Neuronal stem cell (in vitro differentiated cells): ENCODE measurements around the gene CAMTA1.

Experiments
- DNase-seq: peaks from one replicate; pipeline ENCODE4 v3.0.0-alpha.2; 2013; ENCODE audit warnings: low spot score
- H2AFZ ChIP-seq: one replicate; pipeline ENCODE4 v1.6.1; 2013; ENCODE audit warnings: mild to moderate bottlenecking, low read length, inconsistent platforms
- H2AK5ac ChIP-seq: 2 replicates; pipeline ENCODE4 v1.6.1; 2013; ENCODE audit warnings: low read depth, mild to moderate bottlenecking, inconsistent platforms, low read length, moderate library complexity, mixed read lengths
- H2BK120ac ChIP-seq: 2 replicates; pipeline ENCODE4 v1.6.1; 2013; ENCODE audit warnings: low read depth, mild to moderate bottlenecking, inconsistent platforms, low read length, moderate library complexity, mixed read lengths
- H2BK12ac ChIP-seq: one replicate; pipeline ENCODE4 v1.6.1; 2013; ENCODE audit warnings: low read length, inconsistent platforms
- H2BK15ac ChIP-seq: 2 replicates; pipeline ENCODE4 v1.6.1; 2013; ENCODE audit warnings: mild to moderate bottlenecking, low read length, inconsistent platforms, mixed read lengths
- H2BK5ac ChIP-seq: one replicate; pipeline ENCODE4 v1.6.1; 2013; ENCODE audit warnings: inconsistent platforms, mild to moderate bottlenecking, low read length, moderate library complexity
- H3K14ac ChIP-seq: one replicate; pipeline ENCODE4 v1.6.1; 2013; ENCODE audit warnings: low read length, inconsistent platforms
- H3K18ac ChIP-seq: 2 replicates; pipeline ENCODE4 v1.6.1; 2013; ENCODE audit warnings: low read length, inconsistent platforms
- H3K23ac ChIP-seq: 2 replicates; pipeline ENCODE4 v1.6.1; 2013; ENCODE audit warnings: low read depth, mild to moderate bottlenecking, mixed read lengths, low read length, inconsistent platforms; ENCODE audit not compliant: poor library complexity
- H3K27ac ChIP-seq: replicated peaks from 3 replicates; pipeline ENCODE4 v1.5.1; 2013; ENCODE audit warnings: low read length, inconsistent platforms
- H3K27me3 ChIP-seq, 3 experiments: 2 replicates each; pipeline ENCODE4 v1.6.1; 2013; ENCODE audit warnings: low read length in 3 of 3, mild to moderate bottlenecking in 2 of 3, inconsistent platforms in 1 of 3, low read depth in 1 of 3, mixed read lengths in 1 of 3, moderate library complexity in 1 of 3; ENCODE audit not compliant: control insufficient read depth in 3 of 3, insufficient read depth in 3 of 3
- H3K36me3 ChIP-seq, 2 donors: replicated peaks in 1 of 2; 2 replicates each; pipeline ENCODE4 v1.6.1; 2013; ENCODE audit warnings: low read length in 2 of 2; ENCODE audit not compliant: control insufficient read depth in 2 of 2, insufficient read depth in 2 of 2
- H3K4ac ChIP-seq: 2 replicates; pipeline ENCODE4 v1.6.1; 2013; ENCODE audit warnings: inconsistent platforms, mild to moderate bottlenecking, low read length, moderate library complexity
- H3K4me1 ChIP-seq, 2 donors: 1 replicate in 1 of 2; 2 replicates in 1 of 2; pipeline ENCODE4 v1.6.1; 2013; ENCODE audit warnings: low read length in 2 of 2, low read depth in 1 of 2; ENCODE audit not compliant: control insufficient read depth in 2 of 2, insufficient read depth in 1 of 2
- H3K4me2 ChIP-seq: one replicate; pipeline ENCODE4 v1.6.1; 2013; ENCODE audit warnings: mild to moderate bottlenecking, low read length, inconsistent platforms; ENCODE audit not compliant: insufficient read depth, poor library complexity, severe bottlenecking
- H3K4me3 ChIP-seq, 2 donors: 2 replicates each; pipeline ENCODE4 v1.5.1; 2013; ENCODE audit warnings: low read length in 2 of 2, mild to moderate bottlenecking in 2 of 2, inconsistent platforms in 1 of 2, moderate library complexity in 1 of 2
- H3K79me1 ChIP-seq: one replicate; pipeline ENCODE4 v1.6.1; 2013; ENCODE audit warnings: low read depth, mild to moderate bottlenecking, inconsistent platforms, low read length, moderate library complexity
- H3K9ac ChIP-seq: one replicate; pipeline ENCODE4 v1.6.1; 2013; ENCODE audit warnings: mild to moderate bottlenecking, low read depth, low read length, inconsistent platforms; ENCODE audit not compliant: poor library complexity
- H3K9me3 ChIP-seq, 2 donors: replicated peaks in 1 of 2; 2 replicates each; pipeline versions ENCODE3 to v1.6.1; 2013; ENCODE audit warnings: low read length in 2 of 2, mild to moderate bottlenecking in 2 of 2, inconsistent platforms in 1 of 2, low read depth in 1 of 2, mixed read lengths in 1 of 2, moderate library complexity in 1 of 2; ENCODE audit not compliant: control insufficient read depth in 2 of 2, insufficient read depth in 1 of 2
- H4K8ac ChIP-seq: one replicate; pipeline ENCODE4 v1.6.1; 2013; ENCODE audit warnings: low read depth, mild to moderate bottlenecking, inconsistent platforms, low read length, moderate library complexity
- H4K91ac ChIP-seq: one replicate; pipeline ENCODE4 v1.6.1; 2013; ENCODE audit warnings: low read length, low read depth, mild to moderate bottlenecking, inconsistent platforms; ENCODE audit not compliant: poor library complexity
- WGBS, 2 donors: extraction: QIAGEN DNeasy Blood & Tissue Kit; methylation state at CpG; one replicate each; pipeline ENCODE4 v1.1.7; 2013; ENCODE audit warnings: missing lambda C conversion rate in 2 of 2, mixed read lengths in 1 of 2; ENCODE audit not compliant: insufficient read length in 2 of 2, insufficient replicate concordance in 1 of 2; ENCODE audit errors: extremely low coverage in 2 of 2; 5-methylcytosine and 5-hydroxymethylcytosine counted together

CAMTA1 gene

GRCh38 chr1:7344299-7344698 is 559.0 kb downstream of the CAMTA1 start:
- Histone ChIP-seq H3K4ac (no peak overlapping the region), H3K79me1 (no peaks in the 10 kb centered on the region), H3K9ac (no peak overlapping the region), H3K27me3 (peaks cover 0 to 8% (median 0%) of the 10 kb centered on the region in 3 experiments), H2BK12ac (no peak overlapping the region), H4K8ac (no peak overlapping the region), H2BK15ac (no peak overlapping the region), H3K14ac (no peak overlapping the region), H4K91ac (no peak overlapping the region), H2AK5ac (no peak overlapping the region), H3K4me3 (no peak overlapping the region), H3K4me1 (peaks cover 0 to 12% of the 10 kb centered on the region in 2 donors), H3K27ac (no peak overlapping the region), H3K23ac (no peak overlapping the region), H3K18ac (no peak overlapping the region), H3K4me2 (no peak overlapping the region), H2BK5ac (no peak overlapping the region), H3K9me3 (no peaks in the 10 kb centered on the region), H2BK120ac (no peak overlapping the region), H3K36me3 (no peaks in the 10 kb centered on the region), H2AFZ (no peak overlapping the region)
- no peak for DNase-seq
- no CpG with 5 or more reads among the region's 2 CpGs for WGBS, 2 donors

- Histone ChIP-seq H3K23ac (no peak overlapping the region), H3K4me2 (no peak overlapping the region)
- WGBS, 2 donors, result no CpG with 5 or more reads among the region's 3 CpGs
These were observed 560.3 kb downstream of the CAMTA1 start for GRCh38 chr1:7345516-7345915.

GRCh38 chr1:7346070-7346596 is 560.9 kb downstream of the CAMTA1 start:
- Histone ChIP-seq H3K27ac (no peak overlapping the region), H3K9me3 (no peaks in the 10 kb centered on the region), H3K9ac (no peak overlapping the region), H3K4me2 (no peak overlapping the region), H3K18ac (no peak overlapping the region), H3K4me3 (no peak overlapping the region), H3K4me1 (peaks cover 0 to 14% of the 10 kb centered on the region in 2 donors), H2BK5ac (no peak overlapping the region), H4K8ac (no peak overlapping the region), H2BK15ac (no peak overlapping the region), H2BK12ac (no peak overlapping the region), H3K4ac (no peak overlapping the region), H2AFZ (no peak overlapping the region), H3K23ac (no peak overlapping the region), H4K91ac (no peak overlapping the region), H3K14ac (no peak overlapping the region), H3K79me1 (no peaks in the 10 kb centered on the region), H3K27me3 (peaks cover 0 to 14% (median 0%) of the 10 kb centered on the region in 3 experiments), H2AK5ac (no peak overlapping the region), H2BK120ac (no peak overlapping the region), H3K36me3 (no peaks in the 10 kb centered on the region)
- no CpG with 5 or more reads among the region's 3 CpGs for WGBS, 2 donors
- no peak for DNase-seq

More at GRCh38 chr1:7345516-7345915, 560.3 kb downstream of the CAMTA1 start:
- Histone ChIP-seq H3K4me1 (peaks cover 0 to 12% of the 10 kb centered on the region in 2 donors), H2AFZ (no peak overlapping the region), H2BK120ac (no peak overlapping the region), H3K14ac (no peak overlapping the region), H3K27me3 (peaks cover 0 to 9% (median 0%) of the 10 kb centered on the region in 3 experiments), H3K79me1 (no peaks in the 10 kb centered on the region), H4K91ac (no peak overlapping the region), H3K4ac (no peak overlapping the region), H3K27ac (no peak overlapping the region), H3K9me3 (no peaks in the 10 kb centered on the region), H3K9ac (no peak overlapping the region), H3K36me3 (no peaks in the 10 kb centered on the region), H2BK5ac (no peak overlapping the region), H2AK5ac (no peak overlapping the region), H3K18ac (no peak overlapping the region), H3K4me3 (no peak overlapping the region), H2BK15ac (no peak overlapping the region), H4K8ac (no peak overlapping the region), H2BK12ac (no peak overlapping the region)
- no peak for DNase-seq

- Histone ChIP-seq H2BK15ac (no peak overlapping the region), H4K91ac (no peak overlapping the region), H2BK12ac (no peak overlapping the region), H3K4me1 (peaks cover 0 to 14% of the 10 kb centered on the region in 2 donors), H3K27ac (no peak overlapping the region), H2BK5ac (no peak overlapping the region), H3K4me2 (no peak overlapping the region), H3K9me3 (no peaks in the 10 kb centered on the region), H2AFZ (no peak overlapping the region), H4K8ac (no peak overlapping the region), H3K79me1 (no peaks in the 10 kb centered on the region), H3K18ac (peak overlapping the region; percentile 32), H3K4ac (no peak overlapping the region), H2BK120ac (no peak overlapping the region), H3K23ac (no peak overlapping the region), H3K27me3 (peaks cover 0 to 15% (median 0%) of the 10 kb centered on the region in 3 experiments), H3K36me3 (no peaks in the 10 kb centered on the region), H3K4me3 (no peak overlapping the region), H3K9ac (no peak overlapping the region), H3K14ac (peak overlapping the region; percentile 11), H2AK5ac (no peak overlapping the region)
- WGBS, 2 donors, result no CpG with 5 or more reads among the region's 24 CpGs
- no peak for DNase-seq
These were observed 561.6 kb downstream of the CAMTA1 start for GRCh38 chr1:7346600-7347570.
